Retinal pigment epithelial cell (primary cell): ENCODE measurements around the gene JSRP1.

Experiments
- DNase-seq: peaks from one replicate; pipeline ENCODE4 v3.0.0-alpha.2; 2010; ENCODE audit warnings: low read depth
- H3K4me3 ChIP-seq: 2 replicates; pipeline ENCODE4 v1.5.1; 2011; ENCODE audit warnings: mild to moderate bottlenecking, low read length, control low read depth, moderate library complexity
- CTCF ChIP-seq: conservative IDR thresholded peaks from 2 replicates; pipeline ENCODE4 v1.5.1; 2011; ENCODE audit warnings: low read depth, low read length, control low read depth, inconsistent platforms

JSRP1 gene

GRCh38 chr19:2236064-2236313 lies 20.2 kb downstream of the JSRP1 start:
- no peak for DNase-seq
- H3K4me3 ChIP-seq, result peak overlapping the region; percentile 66
- TF ChIP-seq CTCF, result no peak

GRCh38 chr19:2235381-2236063 lies 20.7 kb downstream of the JSRP1 start:
- no peak for DNase-seq
- no peak for TF ChIP-seq CTCF
- peak overlapping the region; percentile 66 for H3K4me3 ChIP-seq

- H3K4me3 ChIP-seq, result peak overlapping the region; percentile 66
- no peak for DNase-seq
- no peak for TF ChIP-seq CTCF
These were observed 21.2 kb downstream of the JSRP1 start for GRCh38 chr19:2234996-2235380.

- no peak for TF ChIP-seq CTCF
- H3K4me3 ChIP-seq, result no peak overlapping the region
- no peak for DNase-seq
These were observed 22.5 kb downstream of the JSRP1 start for GRCh38 chr19:2233601-2234280.

- no peak overlapping the region for H3K4me3 ChIP-seq
- TF ChIP-seq CTCF, result no peak
- DNase-seq, result no peak
These were observed 23.7 kb downstream of the JSRP1 start for GRCh38 chr19:2232286-2233151.

- TF ChIP-seq CTCF, result peak; percentile 3
- DNase-seq, result no peak
These were observed 24.5 kb downstream of the JSRP1 start for GRCh38 chr19:2231621-2232221.

More at GRCh38 chr19:2231621-2232221, 24.5 kb downstream of the JSRP1 start:
- no peak overlapping the region for H3K4me3 ChIP-seq
